Measurements from ENCODE around the gene TNNC1. TPM values are rescaled to one million over a fixed set of nuclear protein-coding genes. Genes with fewer than 3 reads are reported as not detected.

Gene TNNC1
- total and polyA plus RNA-seq, 2 of the 13 experiments (the other 11 are each of a cell fraction or from before 2014, with no cell fraction given), result 11.8 to 36.4 TPM

GRCh38 chr3:52444860-52445793 is 8.7 kb downstream of the TNNC1 start, which contains the start of gene SEMA3G (continued):
- TF ChIP-seq SNAI1 (CRISPR knock-in tag; IDR thresholded peaks at IDR 0.05; ENCODE audit: borderline replicate concordance), result peak; percentile 70; the same call in 1 of the 2 replicates
- TF ChIP-seq RARG (CRISPR knock-in tag; IDR thresholded peaks at IDR 0.05; ENCODE audit: low read depth), result no peak
- TF ChIP-seq ZNF703 (CRISPR knock-in tag; IDR thresholded peaks at IDR 0.05; ENCODE audit: borderline replicate concordance), result no peak
- no peak for TF ChIP-seq ZNF326 (CRISPR knock-in tag; IDR thresholded peaks at IDR 0.05; ENCODE audit: borderline replicate concordance)
- TF ChIP-seq FOXJ3 (CRISPR knock-in tag; IDR thresholded peaks at IDR 0.05; ENCODE audit: borderline replicate concordance), result no peak
- no peak for TF ChIP-seq MYPOP (CRISPR knock-in tag; IDR thresholded peaks at IDR 0.05)
- peak; percentile 54; the same call in 1 of the 2 replicates for TF ChIP-seq RARA (CRISPR knock-in tag; IDR thresholded peaks at IDR 0.05)
- no peak for TF ChIP-seq ZNF891 (CRISPR knock-in tag; IDR thresholded peaks at IDR 0.05)
- TF ChIP-seq ZNF263 (CRISPR knock-in tag; IDR thresholded peaks at IDR 0.05), result no peak
- peak; percentile 43; the same call in 1 of the 2 replicates for TF ChIP-seq ZMYM2 (CRISPR knock-in tag; IDR thresholded peaks at IDR 0.05)
- 0 out of 2 replicates have a peak, but pooled peaks have one; percentile 31 for TF ChIP-seq SAFB2 (CRISPR knock-in tag; IDR thresholded peaks at IDR 0.05; ENCODE audit: borderline replicate concordance, low read depth)
- TF ChIP-seq SP2 (CRISPR knock-in tag; IDR thresholded peaks at IDR 0.05), result no peak
- TF ChIP-seq NFIC (IDR thresholded peaks at IDR 0.05; ENCODE audit: low read length), result no peak
- TF ChIP-seq HOMEZ (CRISPR knock-in tag; IDR thresholded peaks at IDR 0.05; ENCODE audit: low read depth), result no peak
- TF ChIP-seq CBX1 (IDR thresholded peaks at IDR 0.05; ENCODE audit: low read depth), result peak; percentile 58
- TF ChIP-seq MATR3 (CRISPR knock-in tag; IDR thresholded peaks at IDR 0.05), result no peak
- TF ChIP-seq SALL1 (CRISPR knock-in tag; IDR thresholded peaks at IDR 0.05), result peak; percentile 64
- 0 out of 2 replicates have a peak, but pooled peaks have one; percentile 31 for TF ChIP-seq HDAC2 (CRISPR knock-in tag; IDR thresholded peaks at IDR 0.05)
- no peak for TF ChIP-seq U2AF1 (optimal IDR thresholded peaks at IDR 0.05; ENCODE audit: low read depth, low read length)
- no peak for TF ChIP-seq ZNF20 (CRISPR knock-in tag; IDR thresholded peaks at IDR 0.05)
- TF ChIP-seq SNAPC5 (CRISPR knock-in tag; IDR thresholded peaks at IDR 0.05; ENCODE audit: borderline replicate concordance), result no peak
- no peak for TF ChIP-seq THYN1 (CRISPR knock-in tag; IDR thresholded peaks at IDR 0.05; ENCODE audit: borderline replicate concordance, low read depth)
- no peak for TF ChIP-seq ZNF24 (IDR thresholded peaks at IDR 0.05)
- TF ChIP-seq ZFY (CRISPR knock-in tag; IDR thresholded peaks at IDR 0.05), result peak; percentile 66
- TF ChIP-seq GMEB1 (CRISPR knock-in tag; IDR thresholded peaks at IDR 0.05; ENCODE audit: borderline replicate concordance), result no peak; the same call in 1 of the 2 replicates
- no peak for TF ChIP-seq NFYB (CRISPR knock-in tag; IDR thresholded peaks at IDR 0.05)
- no peak for TF ChIP-seq SMC3 (IDR thresholded peaks at IDR 0.05; ENCODE audit: low read length)

All from HepG2 (cell line).